GF-D8 (cell line): Measurements from ENCODE around the gene SEMA5A.

Experiments used
- DNase-seq: peaks from one replicate; lab custom pipeline; 2025; lab: John Stamatoyannopoulos, UW

SEMA5A gene

DNA sequence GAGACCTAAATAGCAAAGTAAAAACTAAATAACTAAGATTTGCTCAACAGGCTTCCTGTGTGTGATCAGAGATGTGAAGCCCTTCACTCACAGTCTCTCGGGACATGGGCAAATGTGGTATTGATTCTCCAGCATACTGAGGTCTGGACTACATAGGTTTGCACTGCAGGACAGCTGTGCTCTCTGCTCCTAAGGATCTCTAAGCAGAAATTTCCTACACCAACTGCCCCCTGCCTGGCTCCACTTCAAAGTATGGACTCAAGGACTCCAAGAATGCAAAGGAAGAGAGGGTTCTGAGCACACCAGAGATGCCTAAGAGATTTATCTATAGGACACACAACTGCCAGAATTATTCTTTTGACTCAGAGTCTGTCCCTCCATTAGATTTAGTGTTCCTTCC is 487.2 kb downstream of the SEMA5A start:
- DNase-seq: no peak

DNA sequence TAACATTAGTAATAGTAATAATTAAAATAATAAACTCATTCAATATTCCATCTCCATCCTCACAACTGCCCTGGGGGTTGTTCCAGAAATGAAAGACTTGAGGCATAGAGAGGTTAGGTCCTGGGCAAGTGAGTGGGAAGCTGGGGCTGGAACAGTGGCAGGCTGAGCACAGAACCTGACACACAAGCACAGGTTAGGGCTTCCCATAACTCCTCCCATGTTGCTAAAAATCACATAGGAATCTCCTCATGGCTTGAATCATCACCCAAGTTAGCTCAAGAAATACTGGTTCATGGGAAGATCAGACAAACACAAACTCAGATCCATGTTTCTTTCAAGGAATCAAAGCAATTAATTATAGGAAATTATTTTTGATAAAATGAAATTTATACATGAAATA is 487.7 kb downstream of the SEMA5A start:
- DNase-seq: no peak

DNA sequence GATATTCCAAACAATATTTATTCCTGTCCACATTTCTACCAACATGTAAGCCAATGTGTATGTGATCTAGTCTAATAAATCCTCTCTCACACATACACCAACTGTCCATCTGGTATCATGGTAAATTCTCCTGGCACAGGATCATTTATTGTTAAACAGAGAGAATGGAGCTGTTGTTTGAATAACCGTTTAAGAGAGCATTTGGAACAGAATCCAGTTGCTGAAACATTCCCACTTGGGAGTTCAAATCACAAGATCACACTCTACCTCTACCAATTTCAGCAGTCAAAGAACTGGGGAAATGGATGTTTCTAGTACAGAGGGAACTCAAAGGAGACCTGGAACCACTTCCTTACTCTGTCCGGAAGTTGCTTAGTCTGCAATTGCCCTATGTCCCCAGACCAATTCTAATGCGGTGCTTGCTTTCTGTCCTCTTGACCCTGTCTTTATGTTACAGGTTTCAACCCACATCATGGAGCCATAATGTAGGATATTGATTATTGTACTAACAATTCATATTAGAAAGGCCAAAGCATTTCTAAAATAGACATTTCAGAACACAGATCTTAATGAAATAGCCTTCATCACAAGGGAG is 488.4 kb downstream of the SEMA5A start:
- DNase-seq: no peak

DNA sequence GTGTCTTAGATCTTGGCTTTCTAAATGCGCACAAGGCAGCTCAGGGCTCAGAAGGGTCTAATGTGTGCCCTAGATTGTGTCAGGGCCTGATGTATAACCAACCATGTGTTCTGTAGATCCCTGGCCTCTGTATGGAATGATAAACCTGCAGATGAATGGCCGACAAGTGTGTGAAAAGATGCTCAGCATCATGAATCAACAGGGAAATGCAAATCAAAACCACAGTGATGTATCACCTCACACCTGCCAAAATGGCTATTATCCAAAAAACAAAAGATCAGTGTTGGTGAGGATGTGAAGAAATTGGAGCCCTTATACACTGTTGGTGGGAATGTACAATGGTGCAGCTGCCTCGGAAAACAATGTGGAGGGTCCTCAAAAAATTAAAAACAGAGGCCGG is 489.8 kb downstream of the SEMA5A start:
- no peak for DNase-seq

DNA sequence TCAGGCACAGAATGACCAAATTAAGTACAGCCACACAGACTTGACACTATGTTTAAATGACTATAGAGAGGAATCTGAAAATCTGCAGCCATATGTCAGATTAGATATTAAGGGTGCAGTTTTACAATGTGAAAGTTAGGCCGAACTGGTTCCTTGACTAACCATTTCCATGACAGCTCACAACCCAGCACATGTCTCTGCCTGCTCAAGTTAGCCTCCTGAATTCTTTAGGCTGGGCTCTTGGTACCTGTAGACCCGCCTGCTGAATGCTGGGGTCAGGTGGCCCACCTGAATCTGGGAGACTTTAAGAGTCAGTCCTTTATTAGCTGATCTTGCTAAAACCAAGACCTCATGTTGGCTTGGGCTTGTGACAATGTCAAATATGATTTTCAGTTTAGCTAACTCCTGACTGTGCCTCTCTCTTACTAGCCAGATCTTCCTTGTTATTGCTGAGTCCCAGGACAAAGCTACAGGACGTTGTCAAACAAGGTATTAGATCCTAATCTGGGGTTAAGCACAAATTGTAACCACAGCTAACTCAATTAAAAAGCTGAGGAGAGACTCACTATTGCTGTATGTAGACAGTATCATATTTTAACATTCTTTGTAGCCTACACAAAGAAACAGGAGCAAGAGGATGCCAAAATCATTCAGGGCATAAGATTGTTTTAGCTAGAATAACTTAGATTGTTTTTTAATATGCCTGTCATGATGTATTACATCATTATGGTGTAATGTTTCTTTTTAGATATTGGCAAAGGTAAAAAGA is 490.9 kb downstream of the SEMA5A start:
- DNase-seq: no peak

DNA sequence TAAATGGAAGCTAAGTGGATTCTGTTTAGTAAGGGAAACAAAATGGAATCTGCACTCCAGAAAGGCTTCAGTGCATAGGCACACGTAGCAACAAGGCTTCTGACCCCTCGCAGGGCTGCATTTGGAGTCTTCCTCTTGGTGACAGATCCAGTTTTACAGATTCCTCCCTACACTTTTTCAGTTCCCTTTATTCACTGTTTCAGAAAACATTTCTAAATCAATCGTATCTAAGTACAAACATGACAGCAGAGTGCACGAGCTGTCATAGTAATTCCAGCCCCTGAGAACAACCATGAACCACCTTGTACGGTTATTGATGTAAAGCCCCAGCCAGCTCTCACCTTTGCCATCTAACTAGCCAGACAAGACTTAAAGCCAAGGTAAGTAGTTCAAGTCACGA is 491.6 kb downstream of the SEMA5A start:
- no peak for DNase-seq

DNA sequence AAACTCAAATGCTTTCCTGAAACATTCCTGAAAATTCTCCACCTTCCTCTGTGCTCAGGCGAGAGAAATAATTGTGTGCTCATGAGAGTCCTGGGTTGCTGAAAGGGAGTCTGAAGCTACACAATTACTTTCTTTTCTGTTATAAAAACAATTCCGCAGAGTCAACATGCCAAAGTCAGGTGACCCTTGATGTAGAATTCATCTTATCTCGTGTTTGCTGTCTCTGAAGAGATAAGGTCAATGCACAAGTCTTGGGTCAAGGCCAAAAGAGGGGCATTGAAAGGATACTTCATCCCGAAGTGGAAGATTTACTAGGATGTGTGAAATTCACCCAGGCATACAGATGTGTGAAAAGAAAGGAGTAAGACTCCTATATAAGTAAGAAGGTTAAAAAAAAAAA is 493.5 kb downstream of the SEMA5A start:
- no peak for DNase-seq

DNA sequence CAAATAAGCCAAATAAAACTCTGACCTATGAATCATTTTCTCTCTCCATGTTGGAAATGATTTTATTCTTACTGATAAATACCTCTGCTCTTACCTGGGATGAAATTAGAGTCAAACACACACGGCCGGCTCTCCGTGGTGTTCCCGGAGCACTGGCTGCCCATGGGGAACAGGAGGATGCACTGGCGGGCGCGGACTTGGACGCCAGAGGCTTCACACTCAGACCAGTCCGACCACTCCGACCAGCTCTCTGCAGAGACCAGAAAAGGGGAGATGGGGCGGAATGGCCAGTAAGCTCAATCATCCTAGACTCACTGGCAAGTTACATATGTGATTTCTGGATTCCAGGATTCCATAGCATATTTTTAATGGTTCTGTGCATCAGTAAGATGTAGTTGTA is 494.1 kb downstream of the SEMA5A start:
- DNase-seq: no peak

DNA sequence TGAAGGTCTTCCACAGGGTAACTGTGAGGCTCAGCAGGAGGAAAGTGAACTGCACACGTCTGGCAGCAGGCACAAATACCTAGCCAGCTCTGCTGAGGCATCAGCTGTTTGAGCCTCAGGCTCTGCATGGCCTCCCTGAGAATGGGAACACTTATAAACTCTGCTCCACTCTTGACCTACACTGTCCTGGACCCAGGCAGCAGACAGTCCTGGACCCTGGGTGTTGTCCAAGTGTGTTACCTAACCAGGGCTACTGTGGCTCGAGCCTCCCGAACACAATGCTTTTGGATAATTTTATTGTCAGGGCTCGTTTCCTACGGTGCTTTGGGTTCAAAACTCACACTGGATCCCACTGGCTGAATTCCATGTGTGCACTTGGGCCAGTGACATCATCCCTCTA is 497.9 kb downstream of the SEMA5A start:
- DNase-seq: no peak

DNA sequence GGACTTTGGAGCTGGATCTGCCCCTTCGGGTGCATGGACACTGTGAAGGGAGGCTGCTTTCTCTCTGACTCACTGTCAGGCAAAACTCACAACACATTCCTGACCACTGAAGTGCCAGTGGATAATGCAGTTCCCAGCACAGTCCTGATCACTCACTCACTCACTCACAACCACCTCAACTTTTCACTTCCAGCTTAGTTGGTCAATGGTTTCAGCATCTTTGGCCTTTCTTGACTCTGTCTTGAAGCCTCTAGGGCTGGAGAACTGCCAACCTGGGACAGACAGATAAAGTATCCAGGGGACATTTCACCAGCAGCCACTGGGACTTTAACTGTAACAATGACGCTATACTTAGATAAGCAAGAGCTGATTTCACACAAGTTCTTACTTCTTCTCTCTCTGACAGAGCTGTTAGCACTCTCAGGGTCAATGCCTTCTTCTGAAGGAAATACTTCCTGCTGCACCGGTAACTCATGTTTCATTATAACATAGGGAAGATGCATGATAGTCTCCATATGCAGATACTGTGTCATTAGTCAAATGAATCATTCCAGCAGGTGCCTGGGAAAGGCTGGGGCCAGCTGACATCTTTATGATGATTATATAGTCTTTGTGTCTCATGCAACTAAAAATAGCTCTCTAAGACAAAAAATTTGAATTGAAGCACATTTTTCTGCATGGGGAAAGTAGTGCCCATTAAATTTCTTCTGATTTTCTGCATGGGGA is 499.0 kb downstream of the SEMA5A start:
- DNase-seq: no peak

DNA sequence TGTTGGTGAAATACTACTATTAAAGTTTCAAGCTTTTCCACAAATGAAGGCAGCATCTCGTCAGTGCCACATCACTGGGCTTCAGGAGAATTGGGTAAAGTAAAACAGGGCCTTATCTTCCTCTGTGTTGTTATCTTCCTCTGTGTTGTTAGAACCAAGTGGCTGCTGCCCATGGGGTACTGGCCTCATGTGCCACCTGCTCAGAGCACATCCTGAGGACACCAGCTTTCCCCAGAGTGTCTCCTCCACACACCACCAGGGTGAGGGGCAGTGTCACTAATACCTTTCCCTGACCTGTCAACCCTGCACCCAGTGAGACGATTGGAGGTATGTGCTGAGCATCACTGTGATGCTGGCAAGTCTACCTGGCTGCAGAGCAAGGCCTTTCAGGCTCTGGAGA is 499.9 kb downstream of the SEMA5A start:
- DNase-seq: no peak

DNA sequence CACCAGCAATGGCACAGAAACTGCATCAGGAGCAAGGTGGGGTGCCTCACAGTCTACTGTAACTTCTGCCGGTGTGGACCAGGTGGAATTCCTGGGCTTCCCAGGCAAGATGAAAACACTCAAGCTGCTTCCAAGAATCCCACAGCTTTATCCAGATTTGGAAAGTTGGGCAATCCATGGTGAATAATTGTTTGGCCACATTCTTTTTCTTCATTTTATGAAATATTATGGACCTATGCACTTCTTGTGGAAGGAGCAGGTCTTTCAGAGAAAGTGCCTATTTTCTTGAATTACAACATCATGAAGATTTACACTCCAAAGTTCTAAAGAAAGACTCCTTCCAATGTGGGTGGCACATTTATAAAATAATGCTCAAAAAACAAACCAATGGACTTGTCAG is 503.6 kb downstream of the SEMA5A start:
- no peak for DNase-seq

DNA sequence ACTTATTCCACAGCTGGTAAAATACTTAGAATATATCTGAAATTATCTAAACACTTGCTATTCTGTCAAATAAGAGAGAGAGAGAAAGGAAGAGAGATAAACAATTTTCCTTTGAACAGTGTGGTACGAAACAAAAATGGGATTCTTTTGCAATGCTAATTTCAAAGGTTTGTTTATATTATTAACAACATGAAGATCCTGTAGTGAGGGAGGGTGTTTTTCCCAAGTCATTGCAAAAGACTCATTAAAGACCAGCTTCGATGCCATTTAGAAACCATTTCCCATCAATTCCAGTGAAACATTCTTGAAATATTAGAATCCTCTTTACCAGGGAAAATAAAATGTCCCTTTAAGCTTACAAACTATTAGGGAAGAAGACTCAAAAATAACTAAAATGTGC is 505.4 kb downstream of the SEMA5A start:
- DNase-seq: no peak

DNA sequence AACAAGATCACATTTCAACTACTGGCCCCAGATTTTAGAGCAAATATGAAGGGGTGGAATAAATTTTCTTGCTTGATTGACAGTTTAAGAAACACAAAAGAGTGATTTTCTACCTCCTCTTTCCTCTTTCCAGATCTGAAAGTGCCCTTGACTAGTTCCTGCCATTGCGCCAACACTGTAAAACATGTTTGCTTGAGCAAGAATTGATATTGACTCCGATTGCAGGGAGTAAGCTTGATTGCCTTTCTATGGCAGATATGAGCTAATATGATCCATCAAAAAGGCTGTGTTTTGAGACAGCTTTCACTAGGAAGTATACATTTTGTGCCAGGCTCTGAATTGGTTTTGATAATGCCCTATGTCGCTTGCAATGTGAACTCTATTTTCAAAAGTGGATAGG is 508.8 kb downstream of the SEMA5A start:
- no peak for DNase-seq

DNA sequence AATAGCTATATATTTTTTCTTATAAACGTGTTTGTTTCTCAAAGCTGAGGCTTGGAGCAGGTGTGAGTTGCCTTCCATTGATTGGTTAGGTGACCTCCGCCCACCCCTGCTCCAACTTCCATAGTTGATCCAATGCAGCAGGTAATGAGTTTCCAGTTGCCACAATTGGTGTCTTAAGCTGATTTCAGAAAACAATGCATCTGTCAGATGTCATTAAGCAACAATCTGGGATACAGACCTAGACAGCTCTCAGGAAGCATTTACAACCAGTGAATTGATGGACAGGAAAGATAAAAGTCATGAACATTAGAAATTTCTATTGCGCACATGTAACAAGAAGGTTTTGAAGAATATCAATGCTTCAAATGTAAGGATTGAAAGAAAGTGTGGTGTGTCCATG is 510.5 kb downstream of the SEMA5A start:
- DNase-seq: no peak

DNA sequence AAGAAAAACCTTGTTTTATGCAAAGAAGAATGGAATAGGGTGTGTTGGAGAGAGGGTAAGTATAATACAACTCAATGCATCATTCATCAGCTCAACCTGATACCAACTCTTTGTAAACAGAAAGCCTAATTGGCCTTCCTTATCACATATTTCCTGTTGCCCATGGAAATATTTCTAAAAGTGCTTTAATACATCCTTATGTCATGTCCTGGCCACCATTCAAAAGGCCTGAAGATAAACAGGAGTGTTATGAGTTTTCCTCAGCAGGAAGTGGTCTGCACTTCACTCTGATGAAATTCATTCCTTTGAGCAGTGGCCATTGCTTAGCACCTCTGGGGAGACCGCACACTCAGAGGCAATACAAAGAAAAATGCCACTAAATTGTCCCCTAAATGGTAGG is 511.2 kb downstream of the SEMA5A start:
- no peak for DNase-seq

DNA sequence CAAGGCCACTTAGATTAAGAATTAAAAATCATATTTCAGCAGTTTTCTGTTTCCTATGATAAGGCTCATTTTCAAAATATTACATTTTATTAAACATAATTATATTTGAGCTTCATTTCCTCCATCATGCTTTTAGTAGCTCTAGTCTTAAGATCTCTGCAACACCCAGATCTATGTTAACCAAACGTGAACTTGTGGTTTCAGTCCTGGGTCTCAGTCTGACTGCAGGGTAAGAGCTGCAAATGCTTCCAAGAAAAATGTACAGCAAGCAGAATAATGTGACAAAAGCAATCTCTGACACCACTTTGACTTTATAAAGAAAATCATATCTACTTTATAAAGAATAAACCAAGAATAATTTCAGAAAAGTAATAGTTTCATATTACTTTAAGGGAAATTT is 512.4 kb downstream of the SEMA5A start:
- DNase-seq: no peak

DNA sequence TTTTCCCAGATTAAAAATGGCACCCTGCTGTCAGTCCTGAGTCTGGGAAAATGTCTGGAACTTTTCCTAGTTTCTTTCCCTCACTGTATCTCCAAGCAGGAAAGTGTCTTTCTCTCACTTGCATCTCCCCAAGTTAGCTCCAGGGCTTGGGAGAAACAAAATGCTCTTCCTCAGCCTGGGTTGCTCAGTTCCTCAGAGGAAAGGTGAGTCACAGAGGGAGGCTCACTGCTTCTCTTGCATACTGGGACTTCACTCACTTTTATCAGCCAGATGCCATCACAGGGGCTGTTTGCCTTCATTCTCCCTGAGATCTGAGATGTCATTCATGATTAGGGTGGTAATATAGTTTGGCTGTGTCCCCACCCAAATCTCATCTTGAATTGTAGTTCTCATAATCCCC is 519.9 kb downstream of the SEMA5A start:
- DNase-seq: no peak

DNA sequence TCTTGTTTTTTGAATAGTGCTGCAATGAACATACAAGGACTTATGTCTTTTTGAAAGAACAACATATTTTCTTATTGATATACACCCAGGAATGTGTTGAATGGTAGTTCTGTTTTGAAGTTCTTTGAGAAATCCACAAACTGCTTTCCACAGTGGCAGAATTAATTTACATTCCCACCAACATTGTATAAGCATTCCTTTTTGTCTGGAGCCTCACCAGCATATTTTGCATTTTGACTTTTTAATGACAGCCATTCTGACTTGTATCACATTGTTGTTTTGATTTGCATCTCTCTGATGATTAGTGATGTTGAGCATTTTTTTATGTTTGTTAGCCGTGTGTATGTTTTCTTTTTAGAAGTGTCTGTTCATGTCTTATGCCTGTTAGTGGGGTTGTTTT is 524.9 kb downstream of the SEMA5A start:
- DNase-seq: no peak

DNA sequence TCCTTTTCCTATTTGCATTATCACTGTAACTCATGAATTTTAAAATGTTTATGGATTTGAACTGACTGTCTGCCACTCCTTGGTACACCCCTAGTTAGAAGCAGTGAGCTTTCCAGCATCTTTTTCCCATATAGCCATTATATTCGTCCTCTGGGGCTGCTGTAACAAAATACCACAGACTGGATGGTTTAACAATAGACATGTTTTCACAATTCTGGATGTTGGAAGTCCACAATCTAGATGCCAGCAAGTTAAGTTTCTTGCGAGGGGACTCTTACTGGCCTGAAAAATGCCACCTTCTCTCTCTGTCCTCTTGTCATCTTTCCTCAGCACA is 530.0 kb downstream of the SEMA5A start:
- DNase-seq: no peak

DNA sequence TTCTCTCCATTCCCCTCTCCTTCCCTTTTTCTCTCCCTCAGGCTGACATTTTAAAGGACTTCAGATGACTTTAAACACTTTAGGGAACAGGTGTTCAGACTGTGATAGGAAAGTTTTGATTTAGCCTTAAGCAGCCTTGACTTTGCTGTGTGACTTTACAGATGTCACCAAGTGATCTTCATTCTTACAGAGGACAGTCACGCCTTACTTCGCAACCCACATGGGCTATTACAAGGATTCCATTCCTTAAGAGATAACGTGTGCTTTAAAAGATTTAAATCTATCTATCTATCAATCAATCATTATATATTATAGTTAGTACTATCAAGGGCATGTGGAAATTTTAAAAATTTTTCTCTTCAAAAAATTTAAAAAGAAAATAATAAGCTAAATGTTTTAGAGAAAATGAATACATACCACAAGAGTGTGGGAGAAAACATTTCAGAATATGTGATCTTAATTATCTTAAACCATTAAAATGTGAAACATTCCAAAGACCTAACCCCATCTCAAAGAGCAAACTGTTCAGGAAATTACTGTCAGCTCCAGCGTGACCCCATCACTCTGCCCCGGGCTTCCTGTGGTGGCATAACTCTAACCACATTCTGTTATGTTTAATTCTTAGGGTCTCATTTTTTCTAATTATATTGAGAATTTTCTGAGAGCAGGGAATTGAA is 530.5 kb downstream of the SEMA5A start:
- no peak for DNase-seq

DNA sequence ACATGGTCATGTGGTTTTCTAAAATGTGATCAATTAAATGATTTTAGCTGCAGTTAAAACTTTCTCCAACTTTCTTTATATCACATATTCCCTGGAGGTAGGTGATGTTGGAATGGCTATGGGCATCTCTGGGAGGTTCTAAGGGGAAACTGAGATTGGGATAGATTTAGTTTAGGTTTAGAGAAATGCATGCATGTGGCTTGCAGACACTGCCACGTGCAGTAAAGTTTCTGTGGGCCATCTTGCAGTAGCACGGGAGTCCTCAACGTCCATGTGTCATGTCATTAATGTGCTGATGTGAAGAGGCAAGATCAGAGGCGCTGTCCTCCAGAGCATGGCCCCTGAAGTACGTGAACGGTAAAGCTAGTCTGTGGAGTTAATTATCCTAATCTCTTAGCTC is 532.7 kb downstream of the SEMA5A start:
- DNase-seq: no peak
